H7 (cell line): Measurements from ENCODE around the gene PIGN. TPM values are rescaled to one million over a fixed set of nuclear protein-coding genes. Genes with fewer than 3 reads are reported as not detected.

ENCODE experiments used
- DNase-seq: peaks from one replicate; pipeline ENCODE4 v3.0.0; 2012
- H3K27me3 ChIP-seq: 2 replicates; pipeline ENCODE4 v1.6.0; 2011; ENCODE audit warnings: mild to moderate bottlenecking, low read length; ENCODE audit not compliant: control insufficient read depth, insufficient read depth
- H3K36me3 ChIP-seq: replicated peaks from 2 replicates; pipeline ENCODE4 v1.5.1; 2011; ENCODE audit warnings: low read length; ENCODE audit not compliant: control insufficient read depth, insufficient read depth
- H3K4me3 ChIP-seq: 2 replicates; pipeline ENCODE4 v1.5.1; 2011; ENCODE audit warnings: low read depth, mild to moderate bottlenecking, control low read depth, low read length, moderate library complexity; ENCODE audit not compliant: insufficient read depth
- total RNA-seq: library from RNA; depleted of rRNA; stranded (reverse); fragments of >200 nt; shearing (Covaris generic); gene quantifications from 2 replicates; pipeline ENCODE4 v1.2.3, GENCODE V29; 2014

The PIGN gene
- total RNA-seq, 1 experiment from 2014 or later: 16.2 TPM

DNA sequence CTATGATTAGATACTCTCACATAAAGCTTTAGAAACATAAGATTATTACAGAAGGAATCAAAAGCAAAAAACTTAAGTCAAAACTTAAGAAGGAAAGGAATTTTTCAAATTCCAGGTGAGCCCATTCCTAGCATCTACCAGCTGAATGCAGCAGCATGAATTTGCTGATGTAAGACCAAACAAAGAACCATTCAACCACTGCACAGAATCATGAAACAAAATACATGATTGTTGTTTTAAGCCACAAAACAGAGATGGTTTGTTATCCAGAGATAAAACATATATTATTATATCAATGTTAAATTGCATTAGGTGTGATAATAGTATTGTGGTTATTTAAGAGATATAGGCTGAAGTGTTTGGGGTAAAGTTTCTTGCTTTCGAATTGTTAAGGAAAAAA, 29.0 kb downstream of the PIGN start:
- Histone ChIP-seq H3K36me3 (no peaks in the 10 kb centered on the region), H3K27me3 (no peaks in the 10 kb centered on the region), H3K4me3 (no peak overlapping the region)
- no peak for DNase-seq

DNA sequence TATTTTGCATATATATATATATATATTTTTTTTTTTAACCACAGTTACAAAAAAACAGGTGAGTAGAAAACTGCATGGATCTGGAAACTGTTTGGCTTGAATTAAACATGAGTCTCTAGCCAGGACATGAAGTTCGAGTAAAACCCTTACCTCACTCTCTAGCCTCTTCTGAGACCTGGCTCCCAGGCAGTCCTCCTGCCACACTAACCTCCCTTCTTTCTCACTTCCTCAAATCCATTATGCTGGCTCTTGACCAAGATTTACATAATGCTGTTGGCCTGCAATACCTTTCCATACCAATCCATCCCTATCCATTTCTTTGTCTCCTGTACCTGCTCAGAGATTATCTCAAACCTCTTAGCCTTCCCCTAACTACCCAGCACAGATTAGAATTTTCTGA, 34.0 kb downstream of the PIGN start:
- DNase-seq: peak; percentile 3

GRCh38 chr18:62151068-62151771, 35.6 kb downstream of the PIGN start:
- Histone ChIP-seq H3K36me3 (no peaks in the 10 kb centered on the region), H3K4me3 (no peak overlapping the region), H3K27me3 (no peaks in the 10 kb centered on the region)
- no peak for DNase-seq

More for the DNA sequence above, 34.0 kb downstream of the PIGN start:
- H3K36me3 ChIP-seq: no peaks in the 10 kb centered on the region
- no peaks in the 10 kb centered on the region for H3K27me3 ChIP-seq
- no peak overlapping the region for H3K4me3 ChIP-seq

GRCh38 chr18:62144338-62144737, 42.5 kb downstream of the PIGN start:
- Histone ChIP-seq H3K4me3 (no peak overlapping the region), H3K27me3 (no peaks in the 10 kb centered on the region), H3K36me3 (0 out of 2 replicates have a peak, but pooled peaks cover 2% of the 10 kb centered on the region)
- DNase-seq: no peak

GRCh38 chr18:62140259-62140658, 46.6 kb downstream of the PIGN start:
- no peaks in the 10 kb centered on the region for H3K27me3 ChIP-seq
- DNase-seq: no peak
- H3K36me3 ChIP-seq: peaks cover 2% of the 10 kb centered on the region
- H3K4me3 ChIP-seq: no peak overlapping the region

- Histone ChIP-seq H3K4me3 (no peak overlapping the region), H3K36me3 (no peaks in the 10 kb centered on the region; the same call in none of the 2 replicates), H3K27me3 (no peaks in the 10 kb centered on the region)
- no peak for DNase-seq
These were observed 48.2 kb downstream of the PIGN start for GRCh38 chr18:62138461-62139235.

- H3K4me3 ChIP-seq: no peak overlapping the region
- H3K27me3 ChIP-seq: no peaks in the 10 kb centered on the region
- no peaks in the 10 kb centered on the region for H3K36me3 ChIP-seq
- peak; percentile 18 for DNase-seq
These were observed 55.5 kb downstream of the PIGN start for GRCh38 chr18:62131301-62131909.

- Histone ChIP-seq H3K36me3 (no peaks in the 10 kb centered on the region), H3K4me3 (no peak overlapping the region), H3K27me3 (no peaks in the 10 kb centered on the region)
- no peak for DNase-seq
These were observed 58.7 kb downstream of the PIGN start for GRCh38 chr18:62128157-62128556.

DNA sequence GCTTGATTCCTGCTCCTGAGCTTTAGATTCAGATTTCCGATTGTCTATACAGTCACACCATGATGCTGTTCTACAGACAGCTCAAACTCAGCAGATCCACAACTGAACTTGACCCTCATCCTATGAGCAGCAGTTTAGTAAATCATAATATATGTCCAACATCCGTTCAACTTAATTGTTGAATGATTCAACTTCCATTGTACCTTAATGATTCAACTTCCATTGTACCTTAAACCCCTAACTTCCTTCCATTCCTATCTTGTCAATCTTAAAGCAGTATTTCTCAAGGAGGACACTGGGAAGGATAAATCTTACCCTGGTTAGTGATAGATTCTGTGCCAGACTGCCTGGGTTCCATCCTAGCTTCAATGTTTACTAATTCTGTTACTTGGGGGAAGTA, 60.1 kb downstream of the PIGN start:
- no peaks in the 10 kb centered on the region for H3K36me3 ChIP-seq

DNA sequence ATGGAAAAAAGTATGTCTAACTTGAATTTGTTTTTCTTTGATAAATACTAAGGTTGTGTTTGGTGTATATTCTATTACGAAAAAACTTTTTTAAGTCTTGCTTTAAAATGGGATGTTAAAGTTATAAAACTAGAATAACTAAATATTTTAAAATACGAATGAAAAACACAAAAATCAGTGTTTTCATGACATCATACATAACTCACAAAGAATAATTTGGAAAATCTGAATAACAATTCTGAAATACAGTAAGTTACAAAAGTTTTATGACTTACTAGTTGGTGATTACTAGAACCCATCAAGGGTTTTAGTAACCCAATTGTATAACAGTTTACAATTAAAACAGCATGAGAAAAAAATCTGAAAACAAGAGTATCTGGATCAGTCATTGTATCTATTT, 61.2 kb downstream of the PIGN start:
- Histone ChIP-seq H3K36me3 (no peaks in the 10 kb centered on the region), H3K4me3 (no peak overlapping the region), H3K27me3 (no peaks in the 10 kb centered on the region)
- no peak for DNase-seq

More for the DNA sequence above, 60.1 kb downstream of the PIGN start:
- Histone ChIP-seq H3K4me3 (no peak overlapping the region), H3K27me3 (no peaks in the 10 kb centered on the region)
- no peak for DNase-seq

DNA sequence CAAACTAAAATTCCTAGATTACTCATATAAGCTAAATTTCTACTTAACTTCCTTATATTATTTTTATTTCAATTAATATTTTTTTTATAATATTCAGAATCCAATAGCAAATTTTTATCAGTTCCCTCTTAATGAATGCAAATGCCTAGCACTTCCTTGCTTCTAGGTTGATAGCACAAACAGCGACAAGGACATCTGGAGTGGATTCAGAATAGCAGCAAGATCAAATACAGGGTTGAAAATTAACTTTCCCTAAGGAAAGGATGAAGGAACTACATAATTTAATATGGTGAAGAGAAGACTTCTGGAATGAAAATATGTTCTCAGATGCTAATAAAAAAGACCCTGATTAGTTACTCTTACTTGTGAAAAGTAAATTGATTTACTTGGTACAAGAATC, 64.5 kb downstream of the PIGN start:
- H3K36me3 ChIP-seq: no peaks in the 10 kb centered on the region
- no peak for DNase-seq
- H3K4me3 ChIP-seq: no peak overlapping the region
- no peaks in the 10 kb centered on the region for H3K27me3 ChIP-seq

- no peak overlapping the region for H3K4me3 ChIP-seq
- H3K36me3 ChIP-seq: no peaks in the 10 kb centered on the region
- H3K27me3 ChIP-seq: no peaks in the 10 kb centered on the region
- no peak for DNase-seq
These were observed 67.0 kb downstream of the PIGN start for GRCh38 chr18:62119884-62120283.

GRCh38 chr18:62118328-62118727, 68.5 kb downstream of the PIGN start:
- Histone ChIP-seq H3K36me3 (no peaks in the 10 kb centered on the region), H3K4me3 (no peak overlapping the region), H3K27me3 (no peaks in the 10 kb centered on the region)
- no peak for DNase-seq

DNA sequence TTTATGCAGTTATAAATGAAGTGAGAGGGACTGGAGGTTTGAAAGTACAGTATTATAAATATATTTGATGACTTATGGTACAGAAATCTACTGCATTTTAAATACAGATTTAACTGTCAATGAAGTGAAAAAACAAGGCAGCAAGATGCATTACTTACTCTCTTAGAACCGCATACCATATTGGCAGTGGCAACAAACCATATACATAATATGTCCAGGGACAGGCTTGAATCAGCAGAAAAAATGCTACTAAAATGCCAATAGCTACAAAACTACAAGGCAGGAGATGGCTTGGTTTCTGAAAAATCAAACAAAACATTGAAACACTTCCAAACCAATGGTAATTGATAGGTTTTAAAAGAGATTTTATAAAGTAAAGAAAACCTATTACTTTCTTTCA, 77.2 kb downstream of the PIGN start:
- Histone ChIP-seq H3K4me3 (no peak overlapping the region), H3K36me3 (no peaks in the 10 kb centered on the region), H3K27me3 (no peaks in the 10 kb centered on the region)
- DNase-seq: no peak

DNA sequence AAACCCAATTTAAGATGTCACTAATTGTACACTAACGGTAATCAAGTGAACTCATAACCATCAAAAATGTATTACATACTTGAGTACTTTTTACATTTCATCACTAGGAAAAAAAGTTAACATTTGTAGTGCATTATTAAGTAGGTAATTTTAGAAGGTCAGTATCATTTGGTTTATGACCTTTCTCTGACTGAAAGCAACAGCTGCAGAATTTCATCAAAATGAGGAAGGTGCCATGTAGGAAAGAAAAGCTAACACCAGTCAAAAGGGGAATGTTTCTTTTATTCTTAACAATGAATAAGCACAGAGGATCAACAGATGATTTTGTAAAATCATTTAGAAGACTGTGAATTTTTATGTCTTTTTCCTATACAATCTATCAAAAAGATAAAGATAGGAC, 79.0 kb downstream of the PIGN start:
- no peak for DNase-seq
- Histone ChIP-seq H3K36me3 (no peaks in the 10 kb centered on the region), H3K4me3 (no peak overlapping the region), H3K27me3 (no peaks in the 10 kb centered on the region)
